Measurements from ENCODE around the gene PRDM4. TPM values are rescaled to one million over a fixed set of nuclear protein-coding genes. Genes with fewer than 3 reads are reported as not detected.

The PRDM4 gene
- total RNA-seq, 2 experiments from 2014 or later, result 40.2 to 44.0 TPM

GRCh38 chr12:107764626-107765025, 3.7 kb upstream of the PRDM4 start:
- ATAC-seq (ENCODE audit: poor library complexity) (no peak), DNase-seq (no peak)
- ChIA-PET CTCF (no interaction called here), POLR2A (no interaction called here)
- TF ChIP-seq, protein P1, sequence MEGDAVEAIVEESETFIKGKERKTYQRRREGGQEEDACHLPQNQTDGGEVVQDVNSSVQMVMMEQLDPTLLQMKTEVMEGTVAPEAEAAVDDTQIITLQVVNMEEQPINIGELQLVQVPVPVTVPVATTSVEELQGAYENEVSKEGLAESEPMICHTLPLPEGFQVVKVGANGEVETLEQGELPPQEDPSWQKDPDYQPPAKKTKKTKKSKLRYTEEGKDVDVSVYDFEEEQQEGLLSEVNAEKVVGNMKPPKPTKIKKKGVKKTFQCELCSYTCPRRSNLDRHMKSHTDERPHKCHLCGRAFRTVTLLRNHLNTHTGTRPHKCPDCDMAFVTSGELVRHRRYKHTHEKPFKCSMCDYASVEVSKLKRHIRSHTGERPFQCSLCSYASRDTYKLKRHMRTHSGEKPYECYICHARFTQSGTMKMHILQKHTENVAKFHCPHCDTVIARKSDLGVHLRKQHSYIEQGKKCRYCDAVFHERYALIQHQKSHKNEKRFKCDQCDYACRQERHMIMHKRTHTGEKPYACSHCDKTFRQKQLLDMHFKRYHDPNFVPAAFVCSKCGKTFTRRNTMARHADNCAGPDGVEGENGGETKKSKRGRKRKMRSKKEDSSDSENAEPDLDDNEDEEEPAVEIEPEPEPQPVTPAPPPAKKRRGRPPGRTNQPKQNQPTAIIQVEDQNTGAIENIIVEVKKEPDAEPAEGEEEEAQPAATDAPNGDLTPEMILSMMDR (IDR thresholded peaks at IDR 0.05), result no peak
- Mint-ChIP-seq H3K36me3 (ENCODE audit: low read depth) (peaks cover 7% of the 10 kb centered on the region), H3K4me3 (no peak overlapping the region), H3K27ac (no peak overlapping the region), H3K27me3 (no peaks in the 10 kb centered on the region), H3K9me3 (no peaks in the 10 kb centered on the region), H3K4me1 (ENCODE audit: low read depth) (peaks cover 17% of the 10 kb centered on the region)
- Histone ChIP-seq H3K27ac (ENCODE audit: low read depth in 1 of 2, low read length in 2 of 2) (no peak overlapping the region), H3K27me3 (ENCODE audit: control insufficient read depth in 1 of 2, insufficient read depth in 2 of 2, low read length in 2 of 2) (no peaks in the 10 kb centered on the region), H3K4me1 (ENCODE audit: insufficient read depth, low read length) (peaks cover 17% of the 10 kb centered on the region), H3K9me3 (ENCODE audit: control insufficient read depth in 1 of 2, insufficient read depth in 1 of 2, low read length in 2 of 2) (peaks cover 0 to 4% of the 10 kb centered on the region in 2 experiments), H3K36me3 (ENCODE audit: insufficient read depth, low read length) (no peaks in the 10 kb centered on the region), H3K4me3 (ENCODE audit: low read length) (no peak overlapping the region)
- intact Hi-C loops (cut with DNase I, micrococcal nuclease), result loop anchor here (5.0 to 10.0 kb wide), 10 partner anchors 428 to 1948 kb away; partner anchors contain the start of genes FAM222A (in 1 of the 2), FICD (in 1 of the 2), ISCU (in 1 of the 2) and KCTD10 (in 1 of the 2)

DNA sequence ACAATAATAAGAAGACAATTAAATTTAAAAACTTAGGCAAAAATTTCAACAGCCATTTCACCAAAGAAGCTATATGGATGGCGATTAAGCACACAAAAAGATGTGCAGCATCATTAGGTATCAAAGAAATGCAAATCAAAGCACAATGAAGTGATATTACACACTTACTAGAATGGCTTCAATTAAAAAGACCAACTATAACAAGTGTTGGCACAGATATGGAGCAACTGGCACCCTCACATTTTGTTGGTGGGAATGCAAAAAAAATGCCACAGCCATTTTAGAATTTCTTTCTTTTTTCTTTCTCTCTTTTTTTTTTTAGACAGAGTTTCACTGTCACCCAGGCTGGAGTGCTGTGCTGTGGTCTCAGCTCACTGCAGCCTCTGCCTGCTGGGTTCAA, 1.9 kb upstream of the PRDM4 start:
- TF ChIP-seq, protein P1 (IDR thresholded peaks at IDR 0.05), result no peak
- H3K4me3 Mint-ChIP-seq, result no peak overlapping the region
- Histone ChIP-seq H3K9me3 (ENCODE audit: control insufficient read depth in 1 of 2, insufficient read depth in 1 of 2, low read length in 2 of 2) (peaks cover 0 to 4% of the 10 kb centered on the region in 2 experiments), H3K36me3 (ENCODE audit: insufficient read depth, low read length) (peaks cover 4% of the 10 kb centered on the region), H3K4me1 (ENCODE audit: insufficient read depth, low read length) (peaks cover 26% of the 10 kb centered on the region), H3K4me3 (ENCODE audit: low read length) (no peak overlapping the region), H3K27me3 (ENCODE audit: control insufficient read depth in 1 of 2, insufficient read depth in 2 of 2, low read length in 2 of 2) (no peaks in the 10 kb centered on the region), H3K27ac (ENCODE audit: low read depth in 1 of 2, low read length in 2 of 2) (no peak overlapping the region)
- H3K36me3 Mint-ChIP-seq (ENCODE audit: low read depth), result peaks cover 11% of the 10 kb centered on the region
- ChIA-PET POLR2A (no interaction called here), CTCF (no interaction called here)
- H3K9me3 Mint-ChIP-seq, result no peaks in the 10 kb centered on the region
- ATAC-seq (ENCODE audit: poor library complexity) (no peak), DNase-seq (no peak)
- H3K4me1 Mint-ChIP-seq (ENCODE audit: low read depth), result peaks cover 33% of the 10 kb centered on the region
- intact Hi-C loops (cut with DNase I, micrococcal nuclease), result loop anchor here (2.0 to 10.0 kb wide), 11 partner anchors 78 to 1949 kb away; partner anchors contain the start of genes FAM222A (in 1 of the 2), FICD (in 1 of the 2), ISCU (in 1 of the 2) and KCTD10 (in 1 of the 2)
- H3K27ac Mint-ChIP-seq, result no peak overlapping the region
- no peaks in the 10 kb centered on the region for H3K27me3 Mint-ChIP-seq

GRCh38 chr12:107761502-107761904, 566 bp upstream of the PRDM4 start:
- ChIA-PET CTCF (interaction anchor here (1.0 to 1.3 kb wide), 2 partner anchors 9 to 85 kb away, joined by 3 read pairs; no protein-coding TSS in a partner anchor), POLR2A (no interaction called here)
- Histone ChIP-seq H3K9me3 (ENCODE audit: control insufficient read depth in 1 of 2, insufficient read depth in 1 of 2, low read length in 2 of 2) (peaks cover 0 to 4% of the 10 kb centered on the region in 2 experiments), H3K27me3 (ENCODE audit: control insufficient read depth in 1 of 2, insufficient read depth in 2 of 2, low read length in 2 of 2) (no peaks in the 10 kb centered on the region), H3K4me3 (ENCODE audit: low read length) (peak overlapping the region; percentile 78), H3K4me1 (ENCODE audit: insufficient read depth, low read length) (peaks cover 26% of the 10 kb centered on the region), H3K27ac (ENCODE audit: low read depth in 1 of 2, low read length in 2 of 2) (peak overlapping the region; percentile 51 to 77), H3K36me3 (ENCODE audit: insufficient read depth, low read length) (peaks cover 16% of the 10 kb centered on the region)
- peaks cover 23% of the 10 kb centered on the region for H3K36me3 Mint-ChIP-seq (ENCODE audit: low read depth)
- peak overlapping the region; percentile 96 for H3K4me3 Mint-ChIP-seq
- peak overlapping the region; percentile 86 for H3K27ac Mint-ChIP-seq
- no peaks in the 10 kb centered on the region for H3K27me3 Mint-ChIP-seq
- intact Hi-C loops (cut with DNase I, micrococcal nuclease), result loop anchor here (2.0 to 10.0 kb wide), 12 partner anchors 431 to 1951 kb away; partner anchors contain the start of genes FICD (in 2 of the 2), FAM222A (in 1 of the 2), ISCU (in 1 of the 2) and KCTD10 (in 1 of the 2)
- TF ChIP-seq, protein P1 (IDR thresholded peaks at IDR 0.05), result no peak
- DNase-seq (peak in 6 of 14 experiments; percentile 3 to 52 (median 17)), ATAC-seq (ENCODE audit: poor library complexity) (no peak)
- H3K4me1 Mint-ChIP-seq (ENCODE audit: low read depth), result peaks cover 46% of the 10 kb centered on the region
- no peaks in the 10 kb centered on the region for H3K9me3 Mint-ChIP-seq
